NCI-H748 treated with DMSO at 0.1 percent for 48 hours (cell line): Measurements from ENCODE around the gene GNG11.

ENCODE experiments used
- DNase-seq: peaks from one replicate; lab custom pipeline; 2025; lab: John Stamatoyannopoulos, UW

The GNG11 gene

DNA sequence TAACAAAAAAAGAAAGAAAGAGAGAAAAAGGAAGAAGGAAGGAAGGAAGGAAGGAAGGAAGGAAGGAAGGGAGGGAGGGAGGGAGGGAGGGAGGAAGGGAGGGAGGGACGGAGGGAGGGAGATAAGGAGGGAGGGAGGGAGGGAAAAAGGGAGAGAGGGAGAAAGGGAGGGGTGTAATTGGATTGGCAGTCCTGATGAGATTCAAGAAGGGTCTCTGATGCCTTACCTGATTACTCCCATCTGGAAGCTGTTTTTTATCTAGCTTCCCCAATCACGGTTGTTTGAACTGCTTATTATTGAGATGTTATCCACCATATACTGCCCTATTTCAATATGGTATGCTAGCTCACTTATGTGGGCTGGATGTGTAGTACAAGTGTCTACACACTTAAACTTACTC, 27.3 kb downstream of the GNG11 start:
- no peak for DNase-seq

- DNase-seq: no peak
Observed at GRCh38 chr7:93949423-93949822, 27.9 kb downstream of the GNG11 start.

GRCh38 chr7:93955304-93955703, 33.8 kb downstream of the GNG11 start:
- no peak for DNase-seq

GRCh38 chr7:93957767-93958166, 36.2 kb downstream of the GNG11 start:
- DNase-seq: no peak

- DNase-seq: no peak
Observed at GRCh38 chr7:93958216-93958615, 36.7 kb downstream of the GNG11 start.

DNA sequence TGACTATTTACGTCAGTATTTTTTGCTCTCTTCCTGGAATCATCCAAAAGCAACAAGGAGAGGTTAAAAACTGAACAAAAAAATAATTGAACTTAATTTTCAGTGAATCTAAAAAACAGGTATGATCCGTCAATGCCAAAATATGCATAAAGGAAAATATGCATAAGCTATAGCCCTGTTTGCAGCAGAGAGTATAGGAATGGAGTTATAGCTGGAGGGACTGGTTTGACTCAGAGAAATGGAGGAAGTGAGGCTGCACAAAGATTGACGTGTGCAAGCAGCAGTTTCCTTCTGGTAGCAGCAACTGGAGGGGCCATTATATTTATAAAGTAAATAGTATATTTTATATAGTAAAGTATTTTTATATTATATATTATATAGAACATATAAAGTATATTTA, 37.1 kb downstream of the GNG11 start:
- no peak for DNase-seq

GRCh38 chr7:93960986-93961385, 39.5 kb downstream of the GNG11 start:
- no peak for DNase-seq

GRCh38 chr7:93964262-93964661, 42.7 kb downstream of the GNG11 start:
- DNase-seq: no peak

GRCh38 chr7:93964813-93965212, 43.3 kb downstream of the GNG11 start:
- no peak for DNase-seq

DNA sequence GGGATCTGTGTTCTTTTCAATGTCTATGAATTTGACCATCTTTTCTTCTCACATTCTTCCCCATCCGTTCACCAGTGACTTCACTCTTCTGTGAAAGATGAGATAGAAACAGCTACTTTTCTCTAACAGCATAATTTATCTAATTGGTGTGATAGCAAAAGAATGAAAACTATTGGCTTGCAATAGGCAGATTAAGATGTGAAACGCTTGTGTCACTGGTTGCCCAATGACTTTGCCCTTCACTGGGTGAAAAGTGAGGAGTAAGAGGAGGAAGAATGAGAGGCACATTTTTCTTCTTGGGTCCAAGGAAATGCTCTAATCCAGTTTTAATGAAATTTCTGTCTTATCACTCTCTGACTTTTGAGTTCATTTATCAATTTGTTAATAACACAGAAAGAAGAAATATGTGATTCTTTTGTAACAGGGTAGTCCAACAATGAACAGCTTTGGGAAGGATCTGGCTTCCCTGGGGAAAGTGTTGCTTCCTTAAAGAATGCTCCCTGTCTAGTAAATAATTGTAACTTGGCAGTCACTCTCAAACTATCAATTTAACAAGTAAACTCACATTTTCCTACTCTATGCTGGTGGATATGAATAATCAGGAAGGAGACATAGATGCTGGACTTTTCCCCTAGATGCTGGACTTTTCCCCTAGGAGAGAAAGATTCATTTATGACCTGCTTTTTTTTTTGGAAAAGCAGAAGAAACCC, 47.5 kb downstream of the GNG11 start:
- no peak for DNase-seq

DNA sequence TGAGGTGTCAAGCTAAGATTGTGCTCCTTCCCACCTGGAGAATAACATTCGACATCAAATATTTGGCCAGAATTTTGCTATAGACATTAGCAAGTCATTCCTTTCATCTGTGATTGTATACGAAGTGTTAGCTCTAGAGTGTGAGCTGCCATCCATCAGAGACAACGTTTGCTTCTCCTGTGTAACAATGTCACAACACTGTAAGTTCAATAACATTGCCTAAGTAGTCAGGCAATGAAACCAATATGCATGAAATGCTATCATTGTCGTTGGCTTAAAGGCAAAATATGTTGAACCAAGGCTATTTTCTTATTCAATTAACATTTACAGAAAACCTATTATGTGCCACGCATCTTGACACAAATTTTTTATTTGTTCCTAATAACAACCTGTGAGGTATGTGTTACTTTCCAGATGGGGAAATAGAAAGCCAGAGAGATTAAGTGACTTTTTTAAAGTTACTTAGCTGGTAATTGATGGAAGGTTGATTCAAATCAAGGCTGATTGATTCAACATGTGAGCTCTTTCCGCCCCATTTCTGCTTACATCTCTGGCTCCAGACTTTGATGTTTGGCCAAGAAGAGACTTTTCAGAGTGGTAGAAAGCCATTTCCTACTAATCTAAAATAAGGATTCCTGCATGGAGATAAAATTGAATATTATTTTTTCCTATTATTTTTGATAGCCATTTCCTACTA, 50.6 kb downstream of the GNG11 start:
- no peak for DNase-seq

DNA sequence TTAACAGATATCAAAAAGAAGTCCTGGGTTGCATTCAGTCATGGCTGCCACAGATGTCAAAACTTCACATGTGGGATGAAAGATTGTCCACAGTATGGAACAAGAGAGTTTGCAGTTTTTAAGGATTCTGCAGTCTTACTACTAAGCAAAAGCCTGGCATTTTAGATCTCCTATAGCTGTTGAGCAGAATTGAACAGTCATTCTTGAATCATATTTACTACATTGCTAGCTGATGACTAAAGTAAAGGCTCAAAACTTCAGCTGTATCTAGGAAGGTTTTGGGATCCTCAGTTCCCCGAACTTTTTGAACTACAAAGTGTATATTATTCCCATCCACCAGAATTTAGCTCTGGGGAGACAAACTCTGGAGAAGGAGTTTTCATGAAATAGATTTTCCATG, 51.6 kb downstream of the GNG11 start:
- no peak for DNase-seq

GRCh38 chr7:93977211-93977950, 55.8 kb downstream of the GNG11 start:
- no peak for DNase-seq
